Germinal center (tissue), 1 donor: Measurements from ENCODE around the gene CHCHD6.
A peak's percentile ranks its signal among the peaks of the same experiment; 100 is the strongest.

Experiments
- DNase-seq: peaks from one replicate; pipeline ENCODE4 v3.0.0; 2012; ENCODE audit warnings: mixed read lengths, low spot score

CHCHD6 gene

DNA sequence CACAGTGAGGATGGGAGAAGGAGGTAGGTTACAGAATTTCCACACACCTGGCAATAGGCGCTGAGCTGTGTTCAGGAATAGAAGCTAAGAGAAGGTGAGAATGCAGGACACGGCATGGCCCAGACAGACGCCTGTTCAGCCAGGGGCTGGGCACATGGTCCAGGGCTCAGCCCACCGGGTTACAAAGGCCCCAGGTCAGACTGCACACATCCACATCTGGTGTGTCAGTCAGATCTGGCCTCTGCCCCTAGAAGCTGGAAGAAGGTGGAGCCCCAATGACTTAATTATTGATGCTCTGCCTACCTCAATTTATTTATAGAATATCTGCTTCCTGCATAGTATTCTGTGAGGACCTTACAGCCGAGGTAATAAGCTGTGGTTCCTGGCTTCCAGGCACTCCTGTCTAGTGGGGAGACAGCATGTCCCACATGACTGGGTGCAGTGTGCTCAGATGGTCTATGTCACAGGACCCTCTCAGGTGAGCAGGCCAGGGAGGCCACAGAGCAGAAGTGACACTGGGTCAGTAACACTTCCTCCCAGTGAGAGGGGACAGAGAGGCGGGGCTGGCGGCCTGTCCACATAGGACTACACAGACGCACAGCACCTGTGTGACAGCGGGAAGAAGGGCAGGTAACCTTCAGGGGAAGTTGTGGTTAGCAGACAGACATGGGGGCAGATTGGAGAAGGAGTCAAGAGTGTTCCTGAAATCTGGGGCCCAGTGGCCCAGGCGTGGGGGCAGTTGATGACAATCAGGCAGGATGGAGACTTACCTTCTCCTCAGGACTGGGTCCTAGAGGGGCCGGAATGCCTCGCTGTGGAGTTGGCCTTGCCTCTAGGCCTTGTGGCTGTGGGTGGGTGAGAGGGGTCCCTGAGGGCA, 240.3 kb downstream of the CHCHD6 start:
- no peak for DNase-seq

DNA sequence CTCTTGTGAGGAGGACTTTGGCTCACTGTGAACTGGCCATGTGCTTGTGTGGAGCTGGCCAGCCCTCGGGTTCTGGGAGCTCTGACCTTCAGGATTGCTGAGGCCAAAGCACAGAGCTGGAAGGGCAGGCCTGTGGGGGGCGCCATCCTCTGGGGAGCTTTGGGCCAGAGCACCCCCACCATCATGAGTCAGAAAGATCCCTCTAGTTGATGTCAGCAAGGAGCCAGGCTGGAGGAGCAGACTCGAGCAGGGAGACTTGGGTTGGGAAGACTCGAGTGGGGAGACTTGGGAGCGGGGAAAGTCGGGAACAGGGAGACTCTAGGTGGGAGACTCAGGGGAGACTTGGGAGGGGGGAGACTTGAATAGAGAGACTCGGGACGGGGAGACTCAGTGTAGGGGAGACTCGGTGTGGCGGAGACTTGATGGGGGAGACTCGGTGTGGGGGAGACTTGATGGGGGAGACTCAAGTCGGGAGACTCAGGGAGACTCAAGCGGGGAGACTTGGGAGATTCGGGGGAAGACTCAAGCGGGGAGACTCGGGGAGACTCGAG, 241.2 kb downstream of the CHCHD6 start:
- DNase-seq = no peak

GRCh38 chr3:126945891-126946290, 241.9 kb downstream of the CHCHD6 start:
- no peak for DNase-seq

- DNase-seq = no peak
Observed at GRCh38 chr3:126946405-126946804, 242.4 kb downstream of the CHCHD6 start.

DNA sequence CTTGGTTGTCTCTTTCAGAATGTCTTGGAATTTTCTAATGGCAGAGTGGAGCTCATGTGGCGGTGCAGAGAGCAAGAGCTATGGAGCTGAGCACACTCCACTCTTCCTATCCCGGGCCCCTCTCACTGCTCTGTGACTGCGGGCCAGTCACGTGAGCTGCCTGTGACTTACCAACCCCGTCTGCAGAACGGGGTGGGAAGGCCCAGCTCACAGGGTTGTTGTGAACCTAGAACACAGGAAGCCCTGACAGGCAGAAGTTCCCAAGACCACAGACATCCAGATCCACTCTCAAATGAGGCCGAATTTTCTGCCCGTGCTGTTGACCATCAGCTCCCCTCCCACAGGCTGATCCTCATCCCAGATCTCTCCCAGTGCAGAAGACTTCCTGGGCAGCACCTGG, 243.4 kb downstream of the CHCHD6 start:
- DNase-seq = peak; percentile 27

GRCh38 chr3:126948980-126949535, 245.0 kb downstream of the CHCHD6 start:
- no peak for DNase-seq

DNA sequence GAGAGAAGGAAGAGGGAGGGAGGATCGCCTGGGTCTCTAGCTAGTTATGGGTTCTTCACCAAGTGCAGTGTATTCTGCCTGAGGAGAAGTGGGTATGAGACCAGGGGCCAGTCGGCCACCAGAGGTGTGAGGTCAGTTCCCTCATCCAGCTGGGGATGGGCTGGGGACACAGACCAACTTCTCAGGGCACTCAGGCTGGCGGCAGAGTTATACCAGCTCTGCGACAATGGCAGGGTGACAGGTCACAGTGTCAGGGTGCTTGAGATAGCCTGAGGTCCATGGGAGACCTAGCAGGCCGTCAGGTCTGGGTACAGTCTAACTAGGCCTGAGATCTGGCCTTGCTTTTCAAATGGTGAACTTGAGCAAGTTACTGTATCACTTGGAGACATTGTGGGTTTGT, 247.5 kb downstream of the CHCHD6 start:
- DNase-seq = no peak

DNA sequence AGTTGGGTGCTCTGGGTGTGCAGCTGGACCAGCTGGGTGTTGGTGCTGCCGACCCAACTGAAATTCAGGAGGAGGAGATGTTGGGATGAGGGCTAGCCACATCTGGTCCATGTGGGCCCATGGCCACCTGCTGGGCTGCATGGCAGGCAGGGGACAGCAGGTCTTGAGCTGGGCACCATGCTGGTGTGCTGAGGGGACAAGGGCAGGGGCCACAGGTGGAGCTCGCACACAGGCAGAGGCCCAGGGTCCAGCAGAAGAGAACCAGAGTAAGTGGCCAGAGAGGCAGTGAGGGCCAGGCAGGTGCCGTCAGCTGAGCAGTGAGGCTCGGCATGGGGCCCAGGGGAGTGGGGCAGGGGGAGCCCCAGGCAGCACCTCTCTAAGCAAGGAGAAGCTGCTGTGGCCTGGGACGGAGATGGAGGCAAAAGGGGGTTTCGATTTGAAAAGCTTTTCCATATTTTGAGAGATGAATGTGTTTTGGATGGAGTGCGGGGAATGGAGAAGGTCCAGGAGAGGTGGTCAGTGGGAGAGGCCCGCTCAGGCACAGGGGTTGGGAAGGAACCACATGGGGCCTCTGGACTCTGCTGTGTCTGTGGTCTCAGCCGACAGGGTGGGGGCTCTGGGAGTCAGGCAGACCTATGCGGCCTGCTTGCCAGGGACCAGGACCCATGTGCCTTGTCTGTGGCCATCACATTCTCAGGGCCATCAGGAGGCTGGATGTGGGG, 248.4 kb downstream of the CHCHD6 start:
- DNase-seq = no peak

- DNase-seq = no peak
Observed at GRCh38 chr3:126952983-126953660, 249.1 kb downstream of the CHCHD6 start.

- no peak for DNase-seq
Observed at GRCh38 chr3:126954141-126954842, 250.3 kb downstream of the CHCHD6 start.

DNA sequence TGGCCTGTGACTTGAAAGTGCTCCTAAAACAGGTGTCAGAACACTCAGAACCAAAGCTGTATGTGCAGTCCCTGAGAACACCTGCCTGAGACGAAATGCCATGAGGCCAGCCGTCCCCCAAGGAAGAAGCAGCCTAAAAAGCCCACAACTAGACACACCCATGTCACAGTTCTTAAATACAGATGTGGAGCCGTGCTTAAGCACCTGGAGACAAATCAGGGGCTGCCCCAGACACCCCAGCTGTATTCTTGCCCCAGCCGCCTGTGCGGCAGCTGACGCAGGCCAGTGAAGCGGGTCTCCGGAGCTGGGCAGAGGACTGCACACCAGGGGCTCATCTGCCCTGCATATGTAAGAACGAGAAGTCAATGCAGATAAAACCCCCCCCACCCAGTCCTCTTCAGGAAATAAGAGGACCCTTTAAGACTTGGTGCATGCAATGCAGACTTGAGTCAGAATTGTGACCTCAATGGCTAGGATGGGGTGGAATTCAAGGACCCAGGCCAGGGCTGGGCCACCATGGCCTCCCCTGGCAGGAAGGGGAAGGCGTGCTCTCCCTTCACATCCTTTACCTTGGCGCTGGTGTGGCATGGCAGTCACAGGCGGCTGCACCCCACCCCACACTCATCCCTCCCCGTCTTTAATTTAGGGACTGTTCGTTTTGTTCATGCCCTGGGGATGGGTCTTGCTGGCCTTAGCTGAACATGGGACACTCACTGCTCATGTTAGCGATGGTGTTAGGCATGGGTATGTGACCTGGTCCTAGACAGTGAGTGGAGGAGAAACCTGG, 251.2 kb downstream of the CHCHD6 start:
- peak; percentile 53 for DNase-seq

DNA sequence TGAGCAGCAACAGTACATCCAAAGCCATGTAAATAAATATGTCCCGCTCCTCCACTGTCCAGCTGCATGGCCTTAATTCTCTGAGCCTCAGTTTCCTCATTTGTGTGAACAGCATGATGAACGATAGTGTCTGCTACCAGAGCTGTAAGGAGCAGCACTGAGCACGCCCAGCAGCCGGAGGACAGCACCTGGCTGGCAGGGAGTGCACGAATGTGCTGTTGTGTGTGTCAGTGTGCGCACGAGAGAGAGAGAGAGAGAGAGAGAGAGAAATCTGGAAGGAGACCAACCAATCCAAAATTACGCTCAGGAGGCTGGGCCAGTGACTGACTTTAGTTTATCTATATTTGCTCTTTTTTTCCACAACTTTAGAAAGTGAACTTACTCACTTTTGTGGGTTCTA, 252.3 kb downstream of the CHCHD6 start:
- DNase-seq = no peak

- no peak for DNase-seq
Observed at GRCh38 chr3:126956866-126957650, 253.0 kb downstream of the CHCHD6 start.

DNA sequence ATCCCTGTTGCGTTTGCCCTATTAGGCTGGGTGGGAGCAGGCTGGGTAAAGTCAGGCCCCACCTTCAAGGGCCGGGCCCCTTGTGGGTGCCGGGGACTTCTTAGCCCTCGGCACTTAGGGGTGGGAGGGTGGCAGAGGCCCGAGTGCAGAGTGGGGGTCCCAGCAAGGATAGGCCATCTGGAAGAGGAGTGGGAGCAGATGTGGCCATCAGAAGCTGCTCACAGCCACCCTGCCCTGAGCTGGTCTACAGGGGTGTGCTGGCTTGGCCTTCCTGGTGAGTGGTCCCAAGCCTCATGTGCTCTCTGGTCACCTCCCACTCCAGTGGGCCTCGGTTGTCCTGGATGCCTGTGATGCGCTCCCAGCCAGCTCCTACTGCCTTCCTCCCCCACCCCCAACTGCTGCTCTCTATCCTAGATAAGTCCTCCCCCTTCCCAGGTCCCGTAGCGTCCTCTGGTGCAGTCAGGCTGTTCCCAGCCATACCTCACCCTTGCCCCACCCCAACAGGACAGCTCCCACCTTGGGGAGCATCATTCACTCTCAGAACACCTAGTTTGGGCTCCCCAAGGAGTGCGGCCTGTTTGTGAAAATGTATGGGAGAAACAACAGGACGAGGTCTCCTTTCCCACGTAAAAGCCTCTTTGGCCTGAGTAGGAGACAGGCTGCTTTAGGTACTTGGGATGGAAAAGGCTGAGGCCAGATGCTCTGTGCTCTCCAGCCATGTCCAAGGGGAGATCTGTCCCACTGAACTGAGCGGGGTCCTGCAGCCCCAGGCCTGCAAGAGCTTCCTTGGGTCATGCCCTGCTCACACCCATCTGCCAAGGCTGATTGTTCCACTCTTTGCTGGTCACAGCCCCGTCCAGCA, 254.0 kb downstream of the CHCHD6 start:
- no peak for DNase-seq

GRCh38 chr3:126958638-126959085, 254.6 kb downstream of the CHCHD6 start:
- DNase-seq = no peak

DNA sequence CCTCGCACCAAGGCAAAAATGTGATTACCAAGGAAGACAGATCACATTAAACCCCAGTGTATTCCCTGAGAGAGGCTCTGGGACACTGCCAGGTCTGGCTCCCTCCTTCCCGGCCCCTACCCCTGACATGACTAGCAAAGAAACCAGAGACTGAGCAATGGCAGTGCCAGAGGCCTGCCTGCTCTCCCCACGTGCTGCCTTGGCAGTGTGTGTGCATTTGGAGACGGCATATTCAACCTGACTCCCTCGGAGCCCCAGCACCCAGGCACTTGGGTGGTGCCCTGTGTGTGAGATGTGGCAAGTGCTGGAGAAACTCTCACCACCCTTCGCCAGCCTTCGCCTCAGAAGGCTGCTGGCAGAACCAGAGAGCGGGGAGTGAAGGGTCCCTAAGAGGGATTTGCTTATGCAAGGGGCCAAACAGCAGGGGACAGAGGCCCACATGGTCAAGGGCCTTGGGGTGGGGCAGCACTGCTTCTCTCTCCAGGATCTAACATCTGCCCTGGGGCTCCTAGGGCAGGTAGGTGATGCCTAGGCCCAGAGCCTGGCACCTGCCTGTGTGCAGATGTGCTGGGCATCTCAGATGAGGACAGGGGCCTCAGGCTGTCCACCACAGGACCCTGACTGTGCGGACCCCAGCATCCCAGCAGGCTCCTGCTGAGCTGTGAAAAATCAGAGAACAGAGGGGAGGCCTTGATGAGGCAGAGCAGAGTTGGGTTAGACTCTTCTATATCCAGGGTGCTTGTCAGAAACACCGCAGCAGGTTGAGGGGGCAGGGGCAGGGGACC, 255.3 kb downstream of the CHCHD6 start:
- DNase-seq = no peak

DNA sequence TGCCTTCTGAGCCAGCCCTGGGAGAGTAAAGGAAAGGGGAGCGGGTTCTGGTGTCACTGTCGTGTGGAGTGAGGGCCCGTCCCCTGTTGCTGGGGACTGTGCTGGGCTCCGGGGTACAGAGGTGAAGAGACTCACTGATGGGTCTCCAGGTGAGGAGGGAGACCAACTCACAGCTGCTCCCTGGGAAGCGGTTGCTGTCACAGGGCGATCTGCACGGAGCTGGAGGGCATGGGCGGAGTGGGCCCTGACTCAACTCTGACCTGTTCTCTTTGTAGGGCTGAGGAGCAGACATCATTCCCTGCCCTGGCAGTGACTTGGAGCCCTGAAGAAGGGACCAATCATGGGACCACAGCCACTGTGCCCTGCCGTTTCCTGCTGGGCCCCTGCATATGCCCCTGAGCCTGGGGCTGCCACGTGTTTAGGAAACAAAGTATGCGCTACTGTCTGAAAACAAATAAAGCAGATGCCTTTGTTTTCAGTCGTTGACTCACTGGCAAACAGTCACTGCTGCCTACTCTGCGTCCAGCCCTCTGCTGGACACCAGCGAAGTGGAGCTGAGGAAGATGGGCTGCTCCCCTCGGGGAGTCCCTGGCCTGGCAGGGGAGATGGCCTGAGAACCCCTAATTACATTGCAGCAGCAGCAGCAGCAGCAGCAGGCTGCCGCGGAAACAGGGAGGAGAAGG, 256.0 kb downstream of the CHCHD6 start:
- no peak for DNase-seq
